ENCODE results near the gene TENT4A.

- peak; percentile 83 for TF ChIP-seq CTCF (IDR thresholded peaks at IDR 0.05)
- no peak for TF ChIP-seq POLR2AphosphoS5 (IDR thresholded peaks at IDR 0.05; ENCODE audit: low read depth, low read length)
Measured at GRCh38 chr5:6780802-6781391, 67.7 kb downstream of the TENT4A start.
